Cardiac septum (tissue), 1 donor: ENCODE results near the gene RASSF10. TPM values are rescaled to one million over a fixed set of nuclear protein-coding genes. Genes with fewer than 3 reads are reported as not detected.

Source experiments
- DNase-seq: peaks from one replicate; pipeline ENCODE4 v3.0.0-alpha.2; 2020; ENCODE audit warnings: low spot score
- intact Hi-C: fragments of 100-400 bp; cut with DNase I; formaldehyde crosslinking; loops from one replicate; pipeline ENCODE4 v1.14.0; 2022
- total RNA-seq: library from RNA; stranded (reverse); fragmentation: NEBNext Ultra II Directional; extraction: Animal tissue kit (Norgen Biotek cat#: 25700); gene quantifications from one replicate; pipeline ENCODE4 v1.2.1, GENCODE V29; 2021
- donor health status: DM: no; HTN: no; CAD: no.

Gene RASSF10
- total RNA-seq, 1 donor from 2014 or later = 0.08 TPM

DNA sequence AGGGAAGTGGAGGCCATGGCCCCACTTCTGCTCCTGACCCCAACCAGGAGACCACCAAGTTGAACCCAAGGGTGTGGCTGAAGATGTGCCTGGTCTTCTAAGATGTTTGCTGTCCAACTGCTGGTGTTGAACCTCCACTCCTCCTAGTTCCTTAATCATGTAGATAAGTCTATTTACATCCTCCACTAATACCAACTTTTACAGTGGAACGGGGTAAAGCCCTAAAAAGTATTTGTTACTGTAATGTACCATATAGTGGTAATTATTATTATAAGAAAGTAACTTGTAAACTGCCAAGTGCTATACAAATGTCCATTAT lies 19.0 kb upstream of the RASSF10 start:
- intact Hi-C loops = no loop called here
- DNase-seq = no peak

DNA sequence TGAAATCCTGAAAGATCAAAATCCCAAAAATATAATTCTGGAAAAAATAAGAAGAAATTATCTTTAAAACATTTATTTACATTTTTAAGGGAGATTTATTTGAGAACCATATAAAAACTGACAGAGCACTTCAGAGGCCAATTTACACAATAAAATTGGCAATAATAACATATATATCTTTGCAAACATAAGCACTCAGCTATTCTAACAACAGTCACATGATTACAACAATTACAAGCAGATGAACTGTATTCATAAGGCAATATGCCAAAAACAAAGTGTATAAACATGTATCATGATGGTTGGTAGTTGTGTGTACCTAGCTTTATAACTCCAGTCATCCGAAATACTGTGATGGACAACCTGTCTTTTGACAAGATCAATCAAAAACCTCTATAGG lies 17.7 kb upstream of the RASSF10 start:
- intact Hi-C loops = no loop called here
- no peak for DNase-seq

DNA sequence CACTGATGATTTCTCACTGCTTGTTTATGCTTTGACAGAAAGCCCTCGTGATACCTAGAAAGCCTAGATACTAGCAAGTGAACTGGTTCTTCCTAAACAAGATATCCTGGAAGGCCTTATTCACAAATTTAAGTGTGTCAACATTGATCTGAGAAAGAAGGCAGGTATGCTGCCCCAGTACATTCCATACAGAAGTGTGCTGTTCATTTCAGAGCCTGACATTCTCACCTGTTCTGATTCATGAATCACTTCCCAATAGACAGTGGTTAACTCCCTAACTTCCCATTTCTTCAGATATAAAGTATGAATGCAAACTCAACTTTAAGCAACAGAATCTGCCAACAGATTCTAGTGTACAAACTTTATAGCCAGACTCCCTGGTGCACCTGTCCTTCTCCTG lies 15.5 kb upstream of the RASSF10 start:
- DNase-seq = no peak

DNA sequence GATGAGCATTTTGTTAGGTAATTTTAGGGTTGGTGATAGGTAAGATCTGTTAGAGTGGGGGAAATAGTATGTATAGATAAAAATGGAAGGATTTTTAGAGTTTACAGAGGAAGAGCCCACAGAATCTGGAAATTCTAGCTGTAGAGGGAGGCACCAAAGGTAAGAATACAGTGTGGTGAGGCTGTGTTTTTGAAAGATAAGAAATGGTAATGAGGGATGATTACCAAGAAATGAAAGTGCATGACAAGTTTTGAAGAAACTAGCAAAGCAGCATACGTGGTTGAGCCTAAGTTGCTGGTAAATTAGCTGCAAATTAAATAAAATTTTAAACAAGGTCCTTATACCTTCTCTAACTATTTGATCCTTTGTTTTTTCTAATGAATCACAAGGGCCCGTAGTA lies 14.6 kb upstream of the RASSF10 start:
- DNase-seq = no peak
- intact Hi-C loops = no loop called here

More for the DNA sequence above, 15.5 kb upstream of the RASSF10 start:
- intact Hi-C loops = no loop called here

DNA sequence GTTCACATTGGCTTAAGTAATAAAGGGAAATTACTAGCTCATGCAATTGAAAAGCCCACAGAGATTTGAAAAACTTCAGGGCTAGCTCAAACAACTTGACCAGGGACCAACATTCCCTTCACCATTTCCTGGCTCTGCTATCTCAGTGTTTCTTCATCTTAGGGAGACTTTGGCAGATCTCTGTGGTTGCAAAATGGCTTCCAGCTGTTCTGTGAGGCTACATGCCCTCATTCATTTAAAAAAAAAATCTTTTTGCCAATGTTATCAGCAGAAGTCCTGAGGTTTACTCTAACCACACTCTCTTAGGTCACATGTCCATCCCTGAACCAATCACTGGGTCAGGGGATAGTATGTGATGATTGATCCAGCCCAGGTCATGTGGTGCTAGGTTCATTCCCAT lies 13.9 kb upstream of the RASSF10 start:
- no peak for DNase-seq
- intact Hi-C loops = no loop called here

DNA sequence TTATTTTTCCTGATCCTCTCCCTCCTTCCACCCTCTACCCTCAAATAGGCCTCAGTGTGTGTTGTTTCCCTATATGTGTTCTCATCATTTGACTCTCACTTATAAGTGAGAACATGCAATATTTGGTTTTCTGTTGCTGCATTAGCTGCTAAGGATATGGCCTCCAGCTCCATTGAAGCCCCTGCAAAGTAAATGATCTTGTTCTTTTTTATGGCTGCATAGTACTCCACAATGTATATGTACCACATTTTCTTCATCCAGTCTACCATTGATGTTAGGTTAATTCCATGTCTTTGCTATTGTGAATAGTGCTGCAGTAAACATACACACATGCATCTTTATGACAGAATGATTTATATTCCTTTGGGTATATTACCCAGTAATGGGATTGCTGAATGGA lies 13.3 kb upstream of the RASSF10 start:
- no peak for DNase-seq
- intact Hi-C loops = no loop called here

DNA sequence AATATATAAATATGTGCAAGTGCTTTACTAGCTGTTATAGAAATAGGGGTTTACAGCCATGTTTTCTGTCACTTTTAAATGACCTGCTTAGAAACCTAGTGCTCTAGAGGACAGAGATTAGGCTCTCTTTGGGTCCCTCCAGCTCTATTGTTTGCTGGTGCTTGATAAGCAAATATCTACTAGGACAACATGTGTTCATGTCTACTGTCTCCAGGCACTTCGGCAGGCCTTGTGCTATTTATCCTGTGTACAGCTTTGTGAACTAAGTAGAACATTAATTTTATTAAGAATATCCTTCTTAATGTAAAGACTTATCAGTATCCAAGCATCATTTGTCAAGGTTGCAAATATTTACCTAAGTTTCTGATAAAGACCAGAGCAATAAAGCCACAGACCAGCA lies 11.9 kb upstream of the RASSF10 start:
- intact Hi-C loops = no loop called here
- no peak for DNase-seq

DNA sequence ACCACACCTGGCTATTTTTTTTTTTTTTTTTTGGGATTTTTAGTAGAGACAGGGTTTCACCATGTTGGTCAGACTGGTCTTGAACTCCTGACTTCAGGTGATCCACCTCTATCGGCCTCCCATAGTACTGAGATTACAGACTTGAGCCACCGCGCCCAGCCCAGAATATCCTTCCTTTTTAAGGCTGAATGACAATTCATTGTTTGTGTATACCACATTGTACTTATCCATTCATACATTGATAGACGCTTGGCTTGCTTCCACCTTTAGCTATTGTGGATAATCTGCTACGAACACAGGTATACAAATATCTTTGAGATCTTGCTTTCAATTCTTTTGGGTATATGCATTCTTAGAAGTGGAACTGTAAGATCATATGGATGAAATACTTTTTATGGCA lies 10.8 kb upstream of the RASSF10 start:
- intact Hi-C loops = no loop called here
- no peak for DNase-seq

DNA sequence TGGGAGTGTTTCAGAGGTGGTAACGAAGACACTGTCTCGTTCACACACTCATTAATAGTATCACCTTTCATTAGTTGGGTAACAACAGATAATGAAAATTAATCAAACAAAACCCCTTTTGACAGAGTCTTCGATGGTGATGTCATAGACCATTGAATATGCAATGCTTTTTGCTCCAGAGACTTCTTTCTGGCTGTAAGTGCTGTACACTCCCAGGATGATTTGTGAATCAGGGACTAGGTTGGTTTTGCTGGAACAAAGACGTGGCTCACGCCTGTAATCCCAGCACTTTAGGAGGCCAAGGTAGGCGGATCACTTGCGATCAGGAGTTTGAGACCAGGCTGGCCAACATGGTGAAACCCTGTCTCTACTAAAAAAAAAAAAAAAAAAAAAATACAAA lies 9.5 kb upstream of the RASSF10 start:
- intact Hi-C loops = no loop called here
- no peak for DNase-seq

DNA sequence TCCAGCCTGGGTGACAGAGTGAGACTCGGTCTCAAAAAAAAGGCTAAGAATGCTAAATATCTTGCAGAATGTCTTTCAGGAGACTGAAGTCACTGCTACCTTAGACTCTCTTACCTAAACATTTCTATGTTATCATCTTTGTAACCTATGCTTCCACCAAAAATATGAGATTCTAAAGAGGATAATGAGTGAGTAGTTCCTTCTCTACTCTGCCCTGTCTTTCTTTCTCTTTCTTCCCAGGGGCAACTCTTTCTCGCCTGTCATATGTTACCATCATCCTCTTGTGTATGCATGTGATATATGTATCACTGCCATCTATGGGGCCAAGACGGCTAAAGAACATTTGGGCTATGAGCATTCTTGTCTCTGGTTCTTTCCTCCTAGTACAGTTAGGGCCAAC lies 9.0 kb upstream of the RASSF10 start:
- intact Hi-C loops = no loop called here

DNA sequence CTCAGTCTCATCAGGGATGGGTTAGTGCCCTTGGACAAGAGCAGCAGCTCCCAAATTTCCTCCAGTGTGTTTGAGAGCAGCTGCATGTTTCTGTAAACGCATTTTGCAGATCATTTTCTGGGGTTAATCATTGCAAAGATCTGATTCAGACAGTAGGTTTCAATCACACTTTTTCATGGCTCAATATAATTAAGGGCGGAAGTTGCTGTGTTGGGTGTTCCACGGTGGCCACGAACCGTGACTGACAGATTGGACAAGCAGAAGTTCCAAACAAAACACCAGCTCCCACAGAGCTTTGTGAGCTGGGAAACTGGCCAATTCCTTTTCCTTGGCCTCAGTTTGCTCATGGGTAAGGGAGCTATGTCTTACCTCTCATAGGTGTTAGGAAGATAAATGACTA lies 8.4 kb upstream of the RASSF10 start:
- intact Hi-C loops = no loop called here
- no peak for DNase-seq

More for the DNA sequence above, 9.0 kb upstream of the RASSF10 start:
- no peak for DNase-seq

DNA sequence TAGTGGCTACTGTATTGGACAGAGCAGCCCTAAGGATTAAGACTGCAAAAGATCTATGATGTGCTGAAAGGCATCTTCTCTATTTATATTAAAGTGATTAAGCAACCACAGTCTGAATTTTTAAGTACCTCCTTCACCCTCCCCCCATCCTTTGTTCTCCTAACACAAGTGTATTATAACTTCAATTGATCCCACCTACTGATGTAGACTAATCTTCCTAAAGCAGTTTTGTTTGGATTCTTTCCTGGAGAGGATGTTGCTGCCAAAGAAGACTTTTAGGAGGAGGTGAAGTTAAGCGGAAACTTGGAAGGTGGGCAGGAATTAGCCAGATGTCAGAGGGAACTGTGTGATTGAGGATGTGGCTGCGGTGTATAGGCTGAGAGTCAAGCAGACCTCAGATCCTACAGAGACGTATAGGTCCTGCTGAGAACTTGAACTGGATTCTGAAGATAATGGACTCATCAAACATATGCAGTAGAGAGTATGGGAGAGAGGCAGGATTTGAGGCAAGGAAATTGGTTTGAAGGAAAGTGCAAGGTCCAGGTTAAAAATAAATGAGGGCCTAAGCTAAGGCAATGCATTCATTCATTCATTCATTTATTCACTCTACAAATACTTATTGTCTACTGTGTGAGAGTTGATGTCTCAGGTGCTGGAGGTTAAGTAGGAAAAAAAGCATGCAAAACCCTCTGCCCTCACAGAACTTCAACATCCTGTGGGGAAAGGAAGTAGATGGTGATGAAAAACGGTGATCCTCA lies 5.2 kb upstream of the RASSF10 start:
- no peak for DNase-seq
- intact Hi-C loops = no loop called here

DNA sequence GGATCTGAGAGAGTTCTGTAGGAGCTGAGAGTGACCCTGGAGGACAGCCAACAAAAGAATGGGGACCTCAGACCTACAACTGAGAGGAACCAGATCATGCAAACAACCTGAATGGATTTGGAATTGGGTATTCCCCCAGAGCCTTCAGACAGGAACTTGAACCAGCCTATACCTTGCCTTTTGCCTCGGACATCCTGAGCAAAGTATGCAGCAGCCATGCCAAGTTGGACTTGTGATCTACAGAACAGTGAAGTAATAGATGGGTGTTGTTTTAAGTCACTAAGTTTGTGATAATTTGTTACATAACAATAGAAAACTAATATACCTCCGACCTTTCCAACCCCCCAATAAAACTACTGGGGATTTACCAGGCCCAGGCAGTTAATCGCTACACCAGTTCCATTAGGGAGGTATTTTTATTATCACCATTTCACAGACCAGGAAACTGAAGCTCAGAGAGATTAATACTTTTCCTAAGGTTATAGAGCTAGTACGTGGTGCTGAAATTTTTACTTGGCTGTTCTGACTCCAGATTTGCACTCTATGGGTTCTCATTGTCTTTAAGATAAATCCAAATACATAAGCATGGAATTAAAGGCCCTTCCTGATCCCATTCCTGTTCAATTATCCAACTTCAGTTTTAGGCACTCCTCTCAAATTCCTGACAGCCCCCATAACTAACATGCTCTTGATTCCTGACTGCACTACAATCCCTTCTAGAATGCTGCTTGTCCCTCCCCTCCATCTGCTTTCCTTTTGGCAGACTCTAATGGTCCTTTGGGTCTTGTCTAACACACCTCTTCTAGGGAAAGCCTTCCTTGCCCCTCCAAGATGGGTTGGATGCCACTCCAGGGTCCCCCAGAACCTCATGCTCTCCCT lies 1.7 kb upstream of the RASSF10 start:
- DNase-seq = no peak

DNA sequence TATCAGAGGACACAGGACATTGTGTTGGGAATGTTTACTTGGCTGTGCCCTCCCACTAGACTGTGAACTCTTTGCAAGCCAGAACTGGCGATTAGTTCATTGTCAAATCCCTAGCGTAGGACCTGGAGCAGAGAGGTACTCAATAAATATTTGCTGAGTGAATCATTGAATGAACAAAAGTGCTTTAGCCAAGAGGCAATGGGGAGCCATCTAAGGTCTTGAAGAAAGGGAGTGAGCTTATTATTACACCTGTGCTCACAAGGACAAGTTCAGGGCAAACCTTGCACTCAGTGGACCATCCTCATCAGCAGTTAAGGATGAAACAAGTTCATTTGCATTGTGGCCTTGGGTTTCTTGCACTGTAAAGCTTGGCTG lies 1.1 kb upstream of the RASSF10 start:
- intact Hi-C loops = no loop called here
- DNase-seq = no peak

More for the DNA sequence above, 1.7 kb upstream of the RASSF10 start:
- intact Hi-C loops = no loop called here

DNA sequence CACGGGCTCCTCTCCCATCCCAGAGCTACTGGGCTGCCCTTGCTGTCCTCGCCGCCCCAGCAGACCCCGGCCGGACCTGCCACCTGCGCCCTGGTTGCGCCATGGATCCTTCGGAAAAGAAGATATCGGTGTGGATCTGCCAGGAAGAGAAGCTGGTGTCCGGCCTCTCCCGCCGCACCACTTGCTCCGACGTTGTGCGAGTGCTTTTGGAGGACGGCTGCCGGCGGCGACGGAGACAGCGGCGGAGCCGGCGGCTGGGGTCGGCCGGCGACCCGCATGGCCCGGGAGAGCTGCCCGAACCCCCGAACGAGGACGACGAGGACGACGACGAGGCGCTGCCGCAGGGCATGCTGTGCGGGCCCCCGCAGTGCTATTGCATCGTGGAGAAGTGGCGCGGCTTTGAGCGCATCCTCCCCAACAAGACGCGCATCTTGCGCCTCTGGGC lies 382 bp downstream of the RASSF10 start:
- DNase-seq = no peak
- intact Hi-C loops = no loop called here

DNA sequence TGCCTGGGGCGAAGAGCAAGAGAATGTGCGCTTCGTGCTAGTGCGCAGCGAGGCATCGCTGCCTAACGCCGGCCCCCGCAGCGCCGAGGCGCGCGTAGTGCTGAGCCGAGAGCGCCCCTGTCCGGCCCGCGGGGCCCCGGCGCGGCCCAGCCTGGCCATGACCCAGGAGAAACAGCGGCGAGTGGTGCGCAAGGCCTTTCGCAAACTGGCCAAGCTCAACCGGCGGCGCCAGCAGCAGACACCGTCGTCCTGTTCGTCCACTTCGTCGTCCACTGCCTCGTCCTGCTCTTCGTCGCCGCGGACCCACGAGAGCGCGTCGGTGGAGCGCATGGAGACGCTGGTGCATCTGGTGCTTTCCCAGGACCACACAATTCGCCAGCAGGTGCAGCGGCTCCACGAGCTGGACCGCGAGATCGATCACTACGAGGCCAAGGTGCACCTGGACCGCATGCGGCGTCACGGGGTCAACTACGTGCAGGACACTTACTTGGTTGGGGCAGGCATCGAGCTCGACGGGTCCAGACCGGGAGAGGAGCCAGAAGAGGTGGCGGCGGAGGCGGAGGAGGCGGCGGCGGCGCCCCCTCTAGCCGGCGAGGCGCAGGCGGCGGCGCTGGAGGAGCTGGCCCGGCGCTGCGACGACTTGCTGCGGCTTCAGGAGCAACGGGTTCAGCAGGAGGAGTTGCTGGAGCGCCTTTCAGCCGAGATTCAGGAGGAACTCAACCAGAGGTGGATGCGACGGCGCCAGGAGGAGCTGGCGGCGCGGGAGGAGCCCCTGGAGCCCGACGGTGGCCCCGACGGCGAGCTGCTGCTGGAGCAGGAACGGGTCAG lies 1.0 kb downstream of the RASSF10 start:
- intact Hi-C loops = no loop called here
- no peak for DNase-seq

DNA sequence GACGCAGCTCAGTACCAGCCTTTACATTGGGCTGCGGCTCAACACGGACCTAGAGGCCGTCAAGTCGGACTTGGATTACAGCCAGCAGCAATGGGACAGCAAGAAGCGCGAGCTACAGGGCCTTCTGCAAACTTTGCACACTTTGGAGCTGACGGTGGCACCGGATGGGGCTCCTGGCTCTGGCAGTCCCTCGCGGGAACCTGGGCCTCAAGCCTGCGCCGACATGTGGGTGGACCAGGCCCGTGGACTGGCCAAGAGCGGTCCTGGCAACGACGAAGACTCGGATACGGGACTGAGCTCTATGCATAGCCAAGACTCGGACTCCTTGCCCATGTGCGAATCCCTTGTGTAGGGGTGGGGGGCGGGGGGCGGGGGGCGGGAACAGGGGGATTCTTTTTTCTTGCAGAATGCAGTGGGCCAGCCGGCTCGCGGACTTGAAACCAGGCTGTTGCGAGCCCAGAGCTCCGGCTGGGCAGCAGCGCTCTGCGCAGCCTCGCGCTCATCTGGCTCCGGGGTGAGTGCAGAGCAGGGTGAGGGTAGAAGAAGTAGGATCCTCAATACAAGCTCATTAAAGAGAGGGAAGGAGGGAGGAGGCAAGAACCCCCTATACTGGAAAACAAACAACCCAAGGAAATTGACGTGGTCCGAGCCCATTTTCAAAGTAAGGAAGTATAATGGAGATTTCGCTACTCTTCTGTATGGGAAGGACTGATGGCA lies 1.8 kb downstream of the RASSF10 start:
- intact Hi-C loops = no loop called here
- no peak for DNase-seq

DNA sequence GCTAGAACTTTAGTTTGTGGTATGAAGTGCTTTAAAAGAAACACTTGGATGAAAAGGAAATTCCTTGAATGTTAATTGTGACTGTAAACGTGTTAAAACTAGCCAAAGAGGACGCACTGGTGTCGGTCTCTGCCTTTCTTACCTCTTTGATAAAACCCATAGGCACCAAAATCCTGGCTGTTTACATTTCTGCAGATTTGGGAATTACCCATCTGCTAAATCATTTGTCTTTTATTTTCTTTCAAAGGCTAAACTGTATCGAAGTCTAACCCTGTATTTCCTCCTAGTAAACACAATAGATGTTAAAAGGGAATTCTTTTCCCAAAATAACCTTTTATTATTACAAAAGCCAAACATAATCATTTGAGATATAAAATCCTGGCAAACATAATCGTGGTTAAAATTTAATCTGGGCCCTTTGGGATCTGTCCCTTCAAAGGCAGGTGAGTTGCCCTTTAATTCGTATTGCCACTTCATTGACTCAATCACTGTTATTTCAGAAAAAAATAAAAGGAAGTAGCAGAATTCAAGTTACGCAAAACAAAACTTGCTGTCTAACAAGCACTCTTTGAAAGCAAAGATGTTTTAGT lies 2.4 kb downstream of the RASSF10 start:
- intact Hi-C loops = no loop called here
- no peak for DNase-seq

DNA sequence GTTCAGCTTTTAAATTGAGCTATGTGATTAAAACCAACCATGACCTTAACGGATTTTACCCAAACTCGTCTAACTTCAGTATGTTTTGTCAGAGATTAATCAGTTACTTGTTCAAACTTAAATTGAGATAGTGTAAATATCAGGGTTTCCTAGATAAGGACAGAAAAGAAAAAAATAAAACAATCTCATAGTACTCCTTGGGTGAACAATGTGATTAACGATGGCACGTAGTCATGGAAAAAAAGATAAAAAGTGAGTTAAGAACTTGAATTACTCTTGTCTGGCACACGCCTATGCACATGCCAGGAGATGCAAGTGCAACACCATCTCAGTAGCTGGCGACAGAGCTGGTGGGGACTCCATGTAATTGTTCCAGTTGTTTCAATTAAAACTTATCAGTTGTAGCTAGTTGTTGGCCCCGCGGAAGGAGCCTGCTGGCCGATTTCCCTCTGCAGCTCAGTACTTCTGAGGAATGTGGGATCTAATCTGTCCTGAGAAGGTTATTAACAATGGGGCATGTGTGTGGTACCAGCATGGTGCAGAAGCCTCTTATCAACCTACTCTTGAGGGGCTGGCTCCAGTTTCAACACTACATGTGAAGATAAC lies 3.0 kb downstream of the RASSF10 start:
- no peak for DNase-seq
- intact Hi-C loops = no loop called here
